Bronchial epithelial cell (primary cell): ENCODE measurements around the gene SERTAD1. TPM values are rescaled to one million over a fixed set of nuclear protein-coding genes. Genes with fewer than 3 reads are reported as not detected.
A peak's percentile ranks its signal among the peaks of the same experiment; 100 is the strongest.
"Not testable (repeated sequence)": the region's sequence is repeated elsewhere in the genome, so short reads cannot be mapped to it uniquely, and the experiment has no call there.

Source experiments
- DNase-seq: peaks from one replicate; pipeline ENCODE4 v3.0.0-alpha.2; 2010; ENCODE audit warnings: low read depth
- FAIRE-seq: peaks from 2 replicates; lab custom pipeline; 2011; peaks lifted over from hg19 to GRCh38; lab: Jason Lieb, UNC
- H3K27me3 ChIP-seq: 2 replicates; pipeline ENCODE4 v1.5.1; 2011; ENCODE audit warnings: low read length; ENCODE audit not compliant: control insufficient read depth, insufficient read depth
- H3K36me3 ChIP-seq: 2 replicates; pipeline ENCODE4 v1.5.1; 2011; ENCODE audit warnings: low read length; ENCODE audit not compliant: control insufficient read depth, insufficient read depth
- H3K4me3 ChIP-seq: 2 replicates; pipeline ENCODE4 v1.5.1; 2011; ENCODE audit warnings: mild to moderate bottlenecking, low read depth, low read length, control low read depth
- total RNA-seq: library from RNA; depleted of rRNA; stranded (reverse); fragments of >200 nt; gene quantifications from 2 replicates; pipeline ENCODE4 v1.2.1, GENCODE V29; 2014
- TF ChIP-seq, protein P1 (sequence below): IDR thresholded peaks from 2 replicates; pipeline ENCODE4 v1.5.1; 2011; ENCODE audit warnings: mild to moderate bottlenecking, moderate library complexity, low read length, control low read depth, inconsistent platforms; ENCODE audit not compliant: insufficient read depth, severe bottlenecking

The SERTAD1 gene
- total RNA-seq, 1 donor from 2014 or later: 41.6 TPM

GRCh38 chr19:40411125-40411842, 14.5 kb downstream of the SERTAD1 start:
- no peak for FAIRE-seq
- H3K27me3 ChIP-seq: no peaks in the 10 kb centered on the region
- TF ChIP-seq, protein P1, sequence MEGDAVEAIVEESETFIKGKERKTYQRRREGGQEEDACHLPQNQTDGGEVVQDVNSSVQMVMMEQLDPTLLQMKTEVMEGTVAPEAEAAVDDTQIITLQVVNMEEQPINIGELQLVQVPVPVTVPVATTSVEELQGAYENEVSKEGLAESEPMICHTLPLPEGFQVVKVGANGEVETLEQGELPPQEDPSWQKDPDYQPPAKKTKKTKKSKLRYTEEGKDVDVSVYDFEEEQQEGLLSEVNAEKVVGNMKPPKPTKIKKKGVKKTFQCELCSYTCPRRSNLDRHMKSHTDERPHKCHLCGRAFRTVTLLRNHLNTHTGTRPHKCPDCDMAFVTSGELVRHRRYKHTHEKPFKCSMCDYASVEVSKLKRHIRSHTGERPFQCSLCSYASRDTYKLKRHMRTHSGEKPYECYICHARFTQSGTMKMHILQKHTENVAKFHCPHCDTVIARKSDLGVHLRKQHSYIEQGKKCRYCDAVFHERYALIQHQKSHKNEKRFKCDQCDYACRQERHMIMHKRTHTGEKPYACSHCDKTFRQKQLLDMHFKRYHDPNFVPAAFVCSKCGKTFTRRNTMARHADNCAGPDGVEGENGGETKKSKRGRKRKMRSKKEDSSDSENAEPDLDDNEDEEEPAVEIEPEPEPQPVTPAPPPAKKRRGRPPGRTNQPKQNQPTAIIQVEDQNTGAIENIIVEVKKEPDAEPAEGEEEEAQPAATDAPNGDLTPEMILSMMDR: no peak
- H3K36me3 ChIP-seq: no peaks in the 10 kb centered on the region
- no peak for DNase-seq
- no peak overlapping the region for H3K4me3 ChIP-seq

DNA sequence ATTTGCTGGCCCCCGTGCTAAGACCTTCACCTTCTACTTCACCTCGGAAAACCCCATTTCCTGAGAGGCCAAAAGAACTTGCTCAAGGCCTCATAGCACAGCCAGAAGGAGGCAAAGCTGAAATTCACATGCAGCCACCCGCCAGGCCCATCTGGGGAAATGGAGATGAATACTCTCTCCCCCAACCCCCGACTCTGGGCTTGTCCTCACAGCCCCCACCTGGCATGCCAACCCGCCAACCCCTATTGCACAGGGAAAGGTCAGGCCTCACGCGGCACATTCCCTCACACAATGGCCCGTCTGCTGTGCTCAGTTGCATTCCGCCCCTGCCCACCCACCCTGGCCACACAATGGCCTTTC, 15.8 kb downstream of the SERTAD1 start:
- no peaks in the 10 kb centered on the region for H3K36me3 ChIP-seq
- H3K4me3 ChIP-seq: no peak overlapping the region
- no peak for DNase-seq
- FAIRE-seq: no peak
- no peaks in the 10 kb centered on the region for H3K27me3 ChIP-seq
- TF ChIP-seq, protein P1: no peak

DNA sequence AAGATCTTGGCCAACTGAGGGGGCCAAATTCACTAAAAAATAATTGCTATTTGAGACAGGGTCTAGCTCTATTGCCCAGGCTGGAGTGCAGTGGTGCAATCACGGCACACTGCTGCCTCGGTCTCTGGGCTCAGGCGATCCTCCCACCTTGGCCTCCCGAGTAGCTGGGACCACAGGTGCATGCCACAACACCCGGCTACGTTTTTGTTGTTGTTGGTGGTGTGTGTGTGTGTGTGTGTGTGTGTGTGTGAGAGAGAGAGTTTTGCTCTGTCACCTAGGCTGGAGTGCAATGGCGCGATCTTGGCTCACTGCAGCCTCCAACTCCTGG, 17.2 kb downstream of the SERTAD1 start:
- not testable (repeated sequence) for H3K4me3 ChIP-seq, FAIRE-seq, H3K36me3 ChIP-seq, H3K27me3 ChIP-seq, DNase-seq

GRCh38 chr19:40407714-40408597, 17.8 kb downstream of the SERTAD1 start:
- Histone ChIP-seq H3K36me3 (no peaks in the 10 kb centered on the region), H3K4me3 (no peak overlapping the region), H3K27me3 (no peaks in the 10 kb centered on the region)
- TF ChIP-seq, protein P1: no peak
- no peak for FAIRE-seq
- no peak for DNase-seq

- H3K27me3 ChIP-seq: no peaks in the 10 kb centered on the region
- peak overlapping the region; percentile 48 for H3K4me3 ChIP-seq
- no peak for FAIRE-seq
- H3K36me3 ChIP-seq: no peaks in the 10 kb centered on the region
- TF ChIP-seq, protein P1: peak; percentile 1
- DNase-seq: peak; percentile 72
These were observed 22.4 kb downstream of the SERTAD1 start for GRCh38 chr19:40403262-40403984.

DNA sequence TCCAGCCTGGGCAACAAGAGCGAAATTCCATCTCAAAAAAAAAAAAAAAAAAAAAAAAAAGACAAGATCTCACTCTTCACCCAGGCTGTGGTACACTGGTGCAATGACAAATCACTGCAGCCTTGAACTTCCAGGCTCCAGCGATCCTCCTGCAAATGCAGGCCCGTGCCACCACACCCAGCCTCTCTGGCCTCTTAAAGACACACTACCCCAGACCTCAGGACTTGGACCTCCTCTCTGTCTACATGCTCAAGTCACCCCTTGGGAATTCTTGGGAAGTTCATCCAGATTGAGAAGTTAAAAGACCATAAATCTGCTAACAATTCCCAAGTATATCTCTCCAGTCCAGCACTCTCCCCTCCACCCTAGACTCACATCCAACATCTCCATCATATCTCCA, 25.2 kb downstream of the SERTAD1 start:
- Histone ChIP-seq H3K36me3 (no peaks in the 10 kb centered on the region), H3K4me3 (no peak overlapping the region), H3K27me3 (peaks cover 1% of the 10 kb centered on the region)
- FAIRE-seq (no peak), DNase-seq (no peak)
- TF ChIP-seq, protein P1: no peak
